PC-3 (cell line): ENCODE data around the gene AKT1. TPM values are rescaled to one million over a fixed set of nuclear protein-coding genes. Genes with fewer than 3 reads are reported as not detected.

Source experiments
- ATAC-seq: fragments of 200-7000 bp; cut with Tn5 transposase; 2 replicates; pipeline ENCODE4 v1.9.1; 2020; ENCODE audit warnings: mild to moderate bottlenecking, moderate library complexity
- BruUV-seq: library from RNA; stranded (reverse); fragments of 400-500 nt; replicated peaks from 2 replicates; lab custom pipeline; 2021; lab: Mats Ljungman, UMichigan
- CTCF ChIA-PET: fragments of 300-600 bp; sonication (Branson Sonifier 250); formaldehyde crosslinking; loops from one replicate; lab custom pipeline; 2022; ENCODE audit warnings: antibody characterized with exemption; lab: Charles Lee
- POLR2A ChIA-PET: fragments of 300-600 bp; sonication (Branson Sonifier 250); formaldehyde crosslinking; loops from one replicate; lab custom pipeline; 2022; ENCODE audit warnings: antibody characterized with exemption; ENCODE audit not compliant: unreplicated experiment; lab: Charles Lee
- DNase-seq: peaks from one replicate; pipeline ENCODE4 v3.0.0-alpha.2; 2015
- H2AFZ ChIP-seq: fragments of 300-600 bp; sonication (generic); 2 replicates; pipeline ENCODE4 v1.6.0; 2016; ENCODE audit warnings: antibody characterized with exemption, low read length
- H3F3A ChIP-seq: fragments of 300-600 bp; sonication (generic); one replicate; pipeline ENCODE4 v1.6.0; 2017; ENCODE audit warnings: antibody characterized with exemption, low read length, control low read depth, mild to moderate bottlenecking; ENCODE audit not compliant: unreplicated experiment
- H3K27ac ChIP-seq: fragments of 300-600 bp; sonication (generic); 2 replicates; pipeline ENCODE4 v1.5.1; 2016; ENCODE audit warnings: mild to moderate bottlenecking, low read length
- H3K27me3 ChIP-seq: fragments of 300-600 bp; sonication (generic); 2 replicates; pipeline ENCODE4 v1.6.1; 2016; ENCODE audit warnings: low read length, mixed read lengths
- H3K36me3 ChIP-seq: fragments of 300-600 bp; sonication (generic); 2 replicates; pipeline ENCODE4 v1.6.1; 2016; ENCODE audit warnings: low read depth, mixed run types, low read length, mixed read lengths
- H3K4me1 ChIP-seq: fragments of 300-600 bp; sonication (generic); 2 replicates; pipeline ENCODE4 v1.5.1; 2016; ENCODE audit warnings: low read length; ENCODE audit not compliant: insufficient read depth
- H3K4me2 ChIP-seq: fragments of 300-600 bp; sonication (generic); 2 replicates; pipeline ENCODE4 v1.6.0; 2016; ENCODE audit warnings: low read length
- H3K4me3 ChIP-seq: fragments of 300-600 bp; sonication (generic); 2 replicates; pipeline ENCODE4 v1.5.1; 2016; ENCODE audit warnings: mild to moderate bottlenecking, low read length, mixed read lengths
- H3K79me2 ChIP-seq: fragments of 300-600 bp; sonication (generic); 2 replicates; pipeline ENCODE4 v1.6.1; 2017; ENCODE audit warnings: low read length, mixed read lengths
- H3K9ac ChIP-seq: fragments of 300-600 bp; sonication (generic); 2 replicates; pipeline ENCODE4 v1.6.0; 2016; ENCODE audit warnings: mild to moderate bottlenecking, low read length
- H3K9me2 ChIP-seq: fragments of 300-600 bp; sonication (generic); replicated peaks from 2 replicates; pipeline ENCODE4 v1.6.1; 2016; ENCODE audit warnings: mixed run types, low read length, mixed read lengths
- H3K9me3 ChIP-seq: fragments of 300-600 bp; sonication (generic); 2 replicates; pipeline ENCODE4 v1.6.1; 2016; ENCODE audit warnings: low read length, mixed read lengths
- H4K20me1 ChIP-seq: fragments of 300-600 bp; sonication (generic); 2 replicates; pipeline ENCODE4 v1.6.1; 2016; ENCODE audit warnings: low read length, mixed read lengths
- CTCF ChIP-seq: fragments of 300-600 bp; sonication (generic); conservative IDR thresholded peaks from 2 replicates; pipeline ENCODE4 v1.5.1; 2017; ENCODE audit warnings: antibody characterized with exemption, low read depth, mild to moderate bottlenecking, low read length
- EZH2 ChIP-seq: fragments of 300-600 bp; sonication (generic); IDR thresholded peaks from one replicate; pipeline ENCODE4 v1.6.1; 2017; ENCODE audit warnings: antibody characterized with exemption, mild to moderate bottlenecking, low read length; ENCODE audit not compliant: unreplicated experiment
- EZH2phosphoT487 ChIP-seq: fragments of 300-600 bp; sonication (generic); IDR thresholded peaks from 2 replicates; pipeline ENCODE4 v1.6.1; 2018; ENCODE audit warnings: mild to moderate bottlenecking, antibody characterized with exemption, low read length, borderline replicate concordance
- intact Hi-C: fragments of 100-400 bp; cut with micrococcal nuclease; formaldehyde crosslinking; loops from 2 replicates; pipeline ENCODE4 v1.9.0; 2023
- total RNA-seq: library from RNA; depleted of rRNA; stranded (reverse); fragments of >200 nt; gene quantifications from 2 replicates; pipeline ENCODE4 v1.2.3, GENCODE V29; 2014

The AKT1 gene
- total RNA-seq, 1 experiment from 2014 or later: 196 TPM

GRCh38 chr14:104803280-104803911 is 7.8 kb upstream of the AKT1 start:
- H3F3A ChIP-seq: no peaks in the 10 kb centered on the region
- H3K79me2 ChIP-seq: peaks cover 18% of the 10 kb centered on the region
- intact Hi-C loops: no loop called here
- no peaks in the 10 kb centered on the region for H3K36me3 ChIP-seq
- 0 out of 2 replicates have a peak, but pooled peaks cover 4% of the 10 kb centered on the region for H4K20me1 ChIP-seq
- no peaks in the 10 kb centered on the region for H3K27me3 ChIP-seq
- BruUV-seq: no TSS peak
- CTCF ChIA-PET: interaction anchor here (1.0 kb wide), 1 partner anchor 23 kb away, joined by 13 read pairs; no protein-coding TSS in a partner anchor
- no peaks in the 10 kb centered on the region for H3K9me3 ChIP-seq
- H3K27ac ChIP-seq: no peak overlapping the region
- H3K4me1 ChIP-seq: peaks cover 38% of the 10 kb centered on the region
- H3K4me3 ChIP-seq: no peak overlapping the region
- no peak for TF ChIP-seq EZH2phosphoT487
- no peak for TF ChIP-seq EZH2
- TF ChIP-seq CTCF: no peak
- no peak overlapping the region for H2AFZ ChIP-seq
- no peak for DNase-seq
- no peak for ATAC-seq
- POLR2A ChIA-PET: no interaction called here
- 0 out of 2 replicates have a peak overlapping the region, but pooled peaks have one; percentile 15 for H3K4me2 ChIP-seq
- no peak overlapping the region for H3K9ac ChIP-seq
- H3K9me2 ChIP-seq: no peaks in the 10 kb centered on the region

GRCh38 chr14:104802394-104803184 is 7.0 kb upstream of the AKT1 start:
- 0 out of 2 replicates have a peak, but pooled peaks cover 4% of the 10 kb centered on the region for H4K20me1 ChIP-seq
- peak overlapping the region; percentile 98 for H3K4me2 ChIP-seq
- no peaks in the 10 kb centered on the region for H3K9me2 ChIP-seq
- no peak overlapping the region for H3K4me3 ChIP-seq
- ChIA-PET POLR2A (no interaction called here), CTCF (interaction anchor here (1.0 kb wide), 1 partner anchor 24 kb away, joined by 13 read pairs; no protein-coding TSS in a partner anchor)
- no peaks in the 10 kb centered on the region for H3K27me3 ChIP-seq
- H2AFZ ChIP-seq: no peak overlapping the region
- H3K4me1 ChIP-seq: peaks cover 38% of the 10 kb centered on the region
- peaks cover 18% of the 10 kb centered on the region for H3K79me2 ChIP-seq
- H3K9ac ChIP-seq: no peak overlapping the region
- no peaks in the 10 kb centered on the region for H3F3A ChIP-seq
- H3K36me3 ChIP-seq: no peaks in the 10 kb centered on the region
- no peak for DNase-seq
- H3K9me3 ChIP-seq: no peaks in the 10 kb centered on the region
- intact Hi-C loops: no loop called here
- ATAC-seq: no peak
- H3K27ac ChIP-seq: no peak overlapping the region
- TSS peak; percentile 28 for BruUV-seq
- no peak for TF ChIP-seq EZH2phosphoT487
- TF ChIP-seq EZH2: no peak
- no peak for TF ChIP-seq CTCF
